ENCODE results near the gene PLXDC2. TPM values are rescaled to one million over a fixed set of nuclear protein-coding genes. Genes with fewer than 3 reads are reported as not detected.

Gene PLXDC2
- total and polyA plus RNA-seq, 2 experiments from 2014 or later: 10.3 to 22.6 TPM

GRCh38 chr10:19961076-19962053, 145.1 kb downstream of the PLXDC2 start:
- Histone ChIP-seq H3K9me3 (ENCODE audit: low read depth) (no peaks in the 10 kb centered on the region), H3K27me3 (no peaks in the 10 kb centered on the region), H3K27ac (no peak overlapping the region), H3K36me3 (no peaks in the 10 kb centered on the region), H3K4me3 (no peak overlapping the region), H3K4me1 (ENCODE audit: low read depth) (no peaks in the 10 kb centered on the region)
- DNase-seq (ENCODE audit: low read depth in 1 of 2, low spot score in 1 of 2): no peak
- TF ChIP-seq CTCF (IDR thresholded peaks at IDR 0.05; ENCODE audit: low read depth, low read length): no peak

- Histone ChIP-seq H3K36me3 (no peaks in the 10 kb centered on the region), H3K27ac (no peak overlapping the region), H3K4me1 (ENCODE audit: low read depth) (peaks cover 2% of the 10 kb centered on the region), H3K9me3 (ENCODE audit: low read depth) (no peaks in the 10 kb centered on the region), H3K27me3 (no peaks in the 10 kb centered on the region), H3K4me3 (no peak overlapping the region)
- no peak for TF ChIP-seq CTCF (IDR thresholded peaks at IDR 0.05; ENCODE audit: low read depth, low read length)
- DNase-seq (ENCODE audit: low read depth in 1 of 2, low spot score in 1 of 2): no peak
Measured at GRCh38 chr10:19964625-19965024, 148.4 kb downstream of the PLXDC2 start.

GRCh38 chr10:19966751-19967150, 150.5 kb downstream of the PLXDC2 start:
- TF ChIP-seq CTCF (IDR thresholded peaks at IDR 0.05; ENCODE audit: low read depth, low read length): no peak
- Histone ChIP-seq H3K4me1 (ENCODE audit: low read depth) (peaks cover 2% of the 10 kb centered on the region), H3K36me3 (no peaks in the 10 kb centered on the region), H3K27me3 (no peaks in the 10 kb centered on the region), H3K27ac (peak overlapping the region; percentile 41), H3K4me3 (no peak overlapping the region), H3K9me3 (ENCODE audit: low read depth) (no peaks in the 10 kb centered on the region)
- peak; percentile 41 to 62 for DNase-seq (ENCODE audit: low read depth in 1 of 2, low spot score in 1 of 2)

GRCh38 chr10:19967981-19968380, 151.7 kb downstream of the PLXDC2 start:
- no peak for TF ChIP-seq CTCF (IDR thresholded peaks at IDR 0.05; ENCODE audit: low read depth, low read length)
- Histone ChIP-seq H3K9me3 (ENCODE audit: low read depth) (no peaks in the 10 kb centered on the region), H3K36me3 (no peaks in the 10 kb centered on the region), H3K4me1 (ENCODE audit: low read depth) (peaks cover 2% of the 10 kb centered on the region), H3K27me3 (no peaks in the 10 kb centered on the region), H3K4me3 (no peak overlapping the region), H3K27ac (no peak overlapping the region)
- DNase-seq (ENCODE audit: low read depth in 1 of 2, low spot score in 1 of 2): no peak

- Histone ChIP-seq H3K27ac (no peak overlapping the region), H3K27me3 (no peaks in the 10 kb centered on the region), H3K9me3 (ENCODE audit: low read depth) (no peaks in the 10 kb centered on the region), H3K4me1 (ENCODE audit: low read depth) (peaks cover 2% of the 10 kb centered on the region), H3K4me3 (no peak overlapping the region), H3K36me3 (no peaks in the 10 kb centered on the region)
- TF ChIP-seq CTCF (IDR thresholded peaks at IDR 0.05; ENCODE audit: low read depth, low read length): no peak
- no peak for DNase-seq (ENCODE audit: low read depth in 1 of 2, low spot score in 1 of 2)
Measured at GRCh38 chr10:19968745-19969144, 152.5 kb downstream of the PLXDC2 start.
